ENCODE data around the gene PON1.

The PON1 gene

DNA sequence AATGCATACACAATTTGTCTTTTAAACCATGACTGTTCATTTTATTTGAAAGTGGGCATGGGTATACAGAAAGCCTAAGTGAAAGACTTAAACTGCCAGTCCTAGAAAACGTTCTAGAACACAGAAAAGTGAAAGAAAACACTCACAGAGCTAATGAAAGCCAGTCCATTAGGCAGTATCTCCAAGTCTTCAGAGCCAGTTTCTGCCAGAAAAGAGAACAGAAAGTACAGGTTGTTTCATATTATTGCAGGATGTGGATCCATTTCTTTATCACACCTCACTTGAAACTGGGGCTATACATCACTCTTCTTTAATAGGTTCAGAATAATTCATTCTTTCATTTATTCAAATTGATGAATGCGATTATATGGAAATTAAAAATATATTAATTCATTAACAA is 7.7 kb downstream of the PON1 start:
- DNase-seq = no peak

DNA sequence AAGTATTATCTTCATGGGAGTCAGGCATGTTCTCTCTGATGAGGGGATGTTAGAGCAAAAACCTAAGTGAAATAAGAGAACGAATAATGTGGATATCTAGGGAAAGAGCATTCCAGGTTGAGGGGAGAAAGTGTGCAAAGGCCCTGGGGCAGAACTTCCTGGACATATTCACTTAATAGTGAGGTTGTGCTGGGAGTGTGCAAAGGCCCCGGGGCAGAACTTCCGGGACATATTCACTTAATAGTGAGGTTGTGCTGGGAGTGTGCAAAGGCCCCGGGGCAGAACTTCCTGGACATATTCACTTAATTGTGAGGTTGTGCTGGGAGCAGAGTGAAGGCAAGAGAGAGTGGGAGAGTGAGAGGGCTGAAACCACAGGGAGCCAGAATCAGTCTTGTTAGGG is 11.8 kb downstream of the PON1 start:
- DNase-seq = no peak

DNA sequence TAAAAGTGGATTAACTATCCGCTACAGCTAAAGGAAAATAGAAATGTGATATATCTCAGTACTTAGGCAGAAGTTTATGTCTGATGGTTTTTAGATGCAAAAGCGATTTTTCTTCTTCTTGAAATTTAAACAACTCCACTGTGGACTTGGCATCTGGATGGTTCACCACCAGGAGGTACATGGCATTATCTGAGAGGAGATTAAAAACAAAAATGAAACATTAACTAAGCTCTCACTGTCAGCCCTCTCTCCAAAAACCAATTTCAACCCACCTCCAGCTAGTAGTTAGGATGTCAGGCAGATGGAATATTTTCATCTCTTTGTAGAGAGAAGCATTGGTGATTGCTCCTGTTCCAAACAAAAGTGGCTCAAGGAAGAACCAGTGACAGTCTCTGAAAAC is 12.9 kb downstream of the PON1 start:
- no peak for DNase-seq

DNA sequence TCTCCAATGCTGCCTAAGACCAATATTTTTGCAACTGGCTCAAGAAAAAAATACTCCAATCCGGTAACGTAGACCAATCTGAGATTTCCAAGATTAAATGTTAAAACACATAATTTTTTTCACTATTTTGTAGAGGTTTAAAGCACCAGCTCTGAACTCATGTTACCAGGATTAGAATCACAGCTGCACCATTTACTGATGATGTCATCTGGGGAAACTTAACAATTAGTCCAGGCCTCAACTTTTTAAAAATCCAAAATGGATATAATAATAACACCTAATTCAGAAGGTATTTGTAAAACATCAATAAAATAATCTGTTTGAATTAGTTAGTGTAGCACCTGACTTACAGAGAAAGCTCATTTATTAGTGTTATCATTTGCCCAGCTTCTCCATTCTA is 14.4 kb downstream of the PON1 start:
- no peak for DNase-seq

- DNase-seq = no peak
Measured at GRCh38 chr7:95304990-95305389, 19.3 kb downstream of the PON1 start.

DNA sequence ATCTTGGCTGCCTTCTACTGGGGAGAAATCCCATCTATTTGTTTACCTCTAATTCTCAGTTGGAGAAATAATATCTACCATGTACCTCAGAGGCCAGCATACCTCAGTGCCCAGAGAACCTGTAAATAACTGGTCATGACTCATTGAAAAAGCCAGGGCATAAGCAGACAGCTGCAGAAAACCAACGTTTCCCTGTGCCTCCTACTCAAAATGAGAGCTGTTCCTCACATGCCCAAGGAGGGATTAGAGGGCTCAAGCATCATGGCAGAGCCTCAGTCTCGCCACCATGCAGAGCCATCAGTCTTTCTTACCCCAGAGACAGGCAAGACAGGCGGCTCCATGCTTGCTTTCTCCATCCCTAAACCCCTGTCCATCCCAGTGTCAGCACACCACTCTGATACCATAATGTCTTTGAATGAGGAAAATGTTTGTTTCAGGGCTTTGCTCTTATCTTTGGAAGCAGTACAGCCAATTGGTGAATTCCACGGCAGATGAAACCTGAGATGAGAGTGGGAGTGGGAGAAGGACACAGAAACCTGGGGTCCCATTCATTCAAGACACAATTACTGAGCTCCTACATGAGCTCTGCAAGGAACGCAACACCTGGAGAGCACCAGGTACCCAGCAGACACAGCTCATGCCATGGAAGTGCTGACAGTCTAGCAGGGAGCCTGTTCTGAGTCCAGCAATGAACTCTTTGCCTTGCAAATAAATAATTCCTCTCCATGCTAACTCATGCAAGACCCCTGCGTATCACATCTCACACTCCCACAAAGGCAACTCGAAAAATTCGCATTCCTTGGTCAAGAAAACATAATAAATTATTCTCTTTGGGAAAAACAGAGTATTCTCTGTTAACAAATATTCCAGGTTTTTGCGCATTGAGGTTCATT is 21.1 kb downstream of the PON1 start:
- no peak for DNase-seq

DNA sequence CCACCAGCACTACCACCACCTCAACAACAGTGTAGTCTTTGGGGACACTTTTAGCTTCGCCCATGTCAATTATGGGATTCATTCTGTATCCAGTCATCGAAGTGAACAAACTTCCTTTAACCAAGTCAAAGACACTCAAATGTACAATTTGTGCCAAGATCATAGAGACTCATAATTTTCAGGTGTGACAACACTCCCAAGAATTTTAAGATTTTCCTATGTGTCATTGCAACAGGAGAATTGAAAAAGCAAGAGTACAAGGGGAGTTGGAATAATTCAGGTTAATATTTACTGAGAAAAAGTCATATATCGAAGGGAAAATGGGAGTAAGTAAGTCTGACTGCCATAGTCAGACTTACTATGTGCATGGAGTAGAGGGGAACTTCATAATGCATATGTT is 26.2 kb downstream of the PON1 start:
- DNase-seq = no peak

GRCh38 chr7:95297041-95297440 is 27.3 kb downstream of the PON1 start:
- DNase-seq = no peak

- no peak for DNase-seq
Measured at GRCh38 chr7:95296456-95296855, 27.9 kb downstream of the PON1 start.

DNA sequence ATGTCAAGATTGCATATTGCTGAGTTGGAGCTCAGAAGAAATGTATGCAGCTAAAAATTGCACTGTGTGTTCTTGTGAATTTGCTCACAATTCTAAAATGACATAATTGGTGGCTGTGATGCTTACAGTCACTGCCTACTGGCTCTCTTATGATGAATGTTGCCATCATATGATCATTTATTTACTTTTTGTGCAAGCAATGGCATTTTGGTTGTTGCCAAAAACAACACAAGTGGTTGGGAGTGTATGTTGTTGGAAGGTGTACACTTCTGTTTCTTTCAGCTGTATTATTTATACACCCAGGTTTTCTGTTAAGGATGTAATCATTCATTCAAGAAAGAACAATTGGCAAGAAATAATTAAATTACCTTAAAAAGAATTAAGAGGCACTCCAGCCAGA is 28.9 kb downstream of the PON1 start:
- no peak for DNase-seq

- DNase-seq = no peak
Measured at GRCh38 chr7:95290166-95290830, 34.0 kb downstream of the PON1 start.

- DNase-seq = no peak
Measured at GRCh38 chr7:95286096-95286495, 38.2 kb downstream of the PON1 start.

DNA sequence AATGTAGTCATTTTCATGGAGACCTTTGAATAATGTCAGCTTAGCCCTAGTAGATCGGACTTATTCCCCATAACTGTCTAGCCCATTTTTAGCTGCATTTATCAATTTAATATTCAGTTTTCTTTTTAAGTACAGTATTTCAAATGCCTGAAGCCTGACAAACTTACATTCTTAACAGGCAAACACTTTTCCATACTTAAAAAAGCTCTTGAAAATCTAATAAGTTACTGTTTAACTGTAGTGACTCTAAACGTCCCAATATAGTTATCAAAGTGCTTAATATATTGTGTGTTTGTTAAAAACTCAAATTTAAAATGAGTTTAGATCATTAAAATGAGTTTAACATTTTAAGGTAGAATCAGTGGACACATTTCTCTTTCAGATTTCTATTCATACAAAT is 44.9 kb downstream of the PON1 start:
- no peak for DNase-seq

DNA sequence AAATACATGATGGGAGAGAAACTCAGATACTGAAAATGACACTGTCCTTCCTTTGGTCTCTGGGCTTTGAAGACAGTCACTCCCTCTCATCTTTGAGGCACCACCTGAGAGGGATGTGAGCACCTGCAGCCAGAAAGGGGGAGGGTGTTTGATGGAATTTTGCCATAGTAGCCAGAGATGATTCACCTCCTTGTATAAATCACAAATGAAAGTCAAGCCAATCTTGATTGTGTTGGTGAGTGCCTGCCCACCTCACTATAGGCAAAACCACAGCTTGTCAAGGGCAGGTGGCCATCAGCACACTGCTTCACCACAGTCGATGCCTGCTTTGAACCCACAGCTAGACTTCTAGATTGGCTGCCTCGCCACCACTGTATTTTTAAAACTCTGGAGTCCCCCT is 48.2 kb downstream of the PON1 start:
- no peak for DNase-seq

GRCh38 chr7:95269640-95270039 is 54.7 kb downstream of the PON1 start:
- DNase-seq = peak; percentile 17

DNA sequence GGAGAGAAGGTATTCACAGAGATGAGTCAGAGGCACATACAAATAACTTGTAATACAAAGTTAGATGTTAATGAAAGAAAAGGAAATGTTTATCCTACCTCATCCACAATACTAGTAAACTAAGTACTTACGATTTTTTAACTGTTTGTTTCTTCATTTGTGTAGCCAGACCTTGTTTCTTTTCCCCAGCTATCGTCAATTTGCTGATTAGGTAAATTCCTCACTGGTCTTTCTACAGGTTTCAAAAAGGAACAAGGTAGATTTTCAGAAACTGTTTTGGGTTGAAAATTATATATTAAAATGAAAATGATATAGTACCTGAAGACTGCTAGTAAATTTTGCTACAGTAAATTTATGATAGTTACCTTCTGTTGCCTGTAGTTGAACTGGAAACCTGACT is 56.6 kb downstream of the PON1 start:
- DNase-seq = no peak

DNA sequence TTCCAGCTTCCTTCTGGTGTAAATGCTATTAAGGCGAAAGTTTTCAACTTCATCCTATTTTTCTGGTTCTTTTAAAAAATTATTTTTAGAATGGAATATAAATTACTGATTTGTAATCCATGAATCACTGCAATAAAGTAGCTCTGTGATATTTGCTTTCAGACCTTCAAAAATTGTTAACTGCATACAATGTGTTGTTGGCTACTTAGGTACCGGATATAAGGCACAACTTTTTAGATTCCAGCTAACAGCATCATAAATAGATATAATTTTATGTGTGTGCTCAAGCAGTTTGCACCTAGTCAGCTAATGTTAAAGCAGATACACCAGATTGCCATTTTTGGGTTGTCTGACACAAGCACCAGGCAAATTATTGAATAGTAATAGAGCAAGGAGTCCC is 58.7 kb downstream of the PON1 start:
- DNase-seq = no peak

GRCh38 chr7:95264363-95264891 is 59.9 kb downstream of the PON1 start:
- DNase-seq = no peak

DNA sequence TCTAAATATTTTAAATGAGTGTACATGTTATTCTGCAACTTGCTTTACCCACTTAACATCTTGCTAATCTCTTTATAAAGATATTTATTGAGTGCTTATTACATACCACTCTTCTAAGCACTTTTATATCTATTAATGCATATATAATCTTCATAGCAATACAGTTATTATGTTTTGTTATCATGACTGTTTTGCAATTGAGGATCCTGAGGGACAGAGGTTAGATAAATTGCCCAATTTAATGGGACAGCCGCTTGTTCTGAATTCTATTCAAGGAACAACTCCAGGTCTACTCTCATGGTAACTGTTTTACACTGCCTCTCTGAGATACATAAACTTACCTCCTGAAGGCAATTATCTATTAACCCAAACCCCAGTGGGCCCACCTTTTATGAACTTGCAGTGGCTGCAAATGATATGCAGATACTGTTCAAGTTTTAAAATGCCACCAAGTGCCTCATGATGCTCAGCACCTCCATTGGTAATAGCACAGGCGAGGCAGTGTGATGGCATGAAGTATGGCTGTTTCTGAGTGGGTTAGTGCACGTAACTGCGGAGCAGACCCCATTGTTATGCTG is 60.5 kb downstream of the PON1 start:
- DNase-seq = no peak

DNA sequence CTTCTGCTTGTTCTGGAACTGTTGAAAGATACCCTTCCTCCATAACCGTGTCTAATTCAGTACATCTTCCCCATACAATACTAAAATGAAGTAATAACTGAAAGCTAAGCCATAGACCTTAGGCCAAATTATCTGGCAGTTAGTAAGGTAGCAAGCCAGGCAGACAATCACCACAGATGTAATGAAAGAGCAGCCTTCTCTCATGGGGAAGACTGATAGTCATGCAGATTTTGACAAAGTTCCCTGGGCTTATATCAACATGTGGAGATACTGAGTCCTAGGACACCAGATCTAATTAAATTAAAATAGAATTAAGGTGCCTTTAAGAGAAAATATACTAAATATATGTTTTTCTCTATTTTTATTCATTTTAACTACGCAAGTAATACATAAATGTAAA is 61.5 kb downstream of the PON1 start:
- DNase-seq = no peak

GRCh38 chr7:95261895-95262415 is 62.4 kb downstream of the PON1 start:
- DNase-seq = no peak

GRCh38 chr7:95255691-95256090 is 68.6 kb downstream of the PON1 start:
- DNase-seq = no peak

- DNase-seq = no peak
Measured at GRCh38 chr7:95253986-95254385, 70.3 kb downstream of the PON1 start.

DNA sequence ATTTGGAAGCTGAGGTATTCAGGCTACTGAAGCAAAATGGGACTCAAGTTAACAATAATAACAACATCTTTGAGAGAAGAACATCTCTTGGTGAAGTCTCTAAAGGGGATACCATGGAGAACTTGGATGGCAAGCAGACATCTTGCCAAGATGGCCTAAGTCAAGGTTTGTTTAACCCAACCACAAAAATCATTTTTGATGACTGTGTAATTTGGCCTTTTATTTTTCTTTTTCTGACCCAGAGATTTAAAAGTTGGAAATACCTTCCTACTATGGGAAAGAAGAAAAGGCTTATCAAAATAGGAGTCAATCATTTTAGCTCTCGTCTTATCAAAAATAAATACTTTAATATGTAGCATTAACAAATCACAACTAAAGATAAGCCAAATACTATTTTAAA is 72.4 kb downstream of the PON1 start:
- DNase-seq = no peak
